K562 (cell line): ENCODE measurements around the gene HCN3. TPM values are rescaled to one million over a fixed set of nuclear protein-coding genes. Genes with fewer than 3 reads are reported as not detected.

ENCODE experiments used
- BACH1 ChIP-seq: fragments of 200-800 bp; sonication (Bioruptor generic); IDR thresholded peaks from 2 replicates; pipeline ENCODE4 v1.6.1; 2016; ENCODE audit warnings: missing genetic modification characterization, missing compliant biosample characterization
- CHD4 ChIP-seq: fragments of 200-600 bp; sonication (generic); IDR thresholded peaks from 3 replicates; pipeline ENCODE4 v1.6.1; 2012; ENCODE audit warnings: low read depth, mild to moderate bottlenecking, mixed read lengths, low read length, inconsistent platforms; ENCODE audit not compliant: insufficient read depth, insufficient replicate concordance, poor library complexity, severe bottlenecking
- E2F4 ChIP-seq: sonication (generic); formaldehyde crosslinking; IDR thresholded peaks from 2 replicates; pipeline ENCODE4 v1.8.0; 2022; ENCODE audit warnings: mild to moderate bottlenecking, low read depth, missing genetic modification reagents
- ELF2 ChIP-seq: fragments of 250-450 bp; sonication (Bioruptor Pico); IDR thresholded peaks from 2 replicates; pipeline ENCODE4 v1.5.0; 2021; ENCODE audit warnings: mild to moderate bottlenecking
- FOXP1 ChIP-seq: sonication (generic); formaldehyde crosslinking; IDR thresholded peaks from 2 replicates; pipeline ENCODE4 v1.8.0; 2022; ENCODE audit warnings: mild to moderate bottlenecking, missing genetic modification reagents
- JUNB ChIP-seq: fragments of 450-650 bp; formaldehyde crosslinking; conservative IDR thresholded peaks from 2 replicates; pipeline ENCODE4 v1.4.0; 2020; ENCODE audit warnings: mild to moderate bottlenecking
- KDM4B ChIP-seq, 2 experiments: fragments of 450-650 bp in 1 of 2; sonication (generic) in 1 of 2; IDR thresholded peaks; 2 replicates each; pipeline ENCODE4 v1.6.1; 2016 to 2017; ENCODE audit warnings: borderline replicate concordance in 2 of 2, antibody characterized with exemption in 1 of 2, low read depth in 1 of 2, mild to moderate bottlenecking in 1 of 2
- NCOA6 ChIP-seq: fragments of 450-650 bp; IDR thresholded peaks from 2 replicates; pipeline ENCODE4 v1.6.1; 2017; ENCODE audit warnings: mild to moderate bottlenecking
- NCOR1 ChIP-seq: fragments of 450-650 bp; IDR thresholded peaks from 2 replicates; pipeline ENCODE4 v1.6.1; 2016; ENCODE audit warnings: mild to moderate bottlenecking, moderate library complexity
- OTX1 ChIP-seq: fragments of 450-650 bp; formaldehyde crosslinking; IDR thresholded peaks from 2 replicates; pipeline ENCODE4 v1.4.0; 2022; ENCODE audit warnings: mild to moderate bottlenecking
- STAT6 ChIP-seq: sonication (generic); formaldehyde crosslinking; IDR thresholded peaks from 2 replicates; pipeline ENCODE4 v1.8.1; 2023; ENCODE audit warnings: mild to moderate bottlenecking, missing genetic modification reagents
- TBP ChIP-seq: optimal IDR thresholded peaks from 2 replicates; pipeline ENCODE3; 2011; ENCODE audit warnings: low read depth, low read length, improper control_type of control experiment
- ZKSCAN3 ChIP-seq: fragments of 250-450 bp; sonication (Bioruptor Pico); IDR thresholded peaks from 2 replicates; pipeline ENCODE4 v1.4.0; 2020
- ZNF146 ChIP-seq: IDR thresholded peaks from one replicate; pipeline ENCODE4 v1.6.1; 2018; ENCODE audit warnings: missing compliant biosample characterization; ENCODE audit not compliant: unreplicated experiment
- ZNF197 ChIP-seq: fragments of 200-800 bp; sonication (Bioruptor generic); IDR thresholded peaks from 2 replicates; pipeline ENCODE4 v1.6.1; 2016; ENCODE audit warnings: low read depth, missing genetic modification characterization, missing compliant biosample characterization
- ZNF280A ChIP-seq: fragments of 450-650 bp; IDR thresholded peaks from 2 replicates; pipeline ENCODE4 v1.6.1; 2018; ENCODE audit warnings: mild to moderate bottlenecking, low read depth; ENCODE audit not compliant: partially characterized antibody
- ZNF3 ChIP-seq: fragments of 250-450 bp; sonication (Bioruptor Pico); IDR thresholded peaks from 2 replicates; pipeline ENCODE4 v1.5.0; 2021; ENCODE audit warnings: mild to moderate bottlenecking, moderate library complexity
- ZNF436 ChIP-seq: fragments of 250-450, 450-650 bp; sonication (Bioruptor Pico); formaldehyde crosslinking; IDR thresholded peaks from 2 replicates; pipeline ENCODE4 v1.7.0; 2020; ENCODE audit warnings: mild to moderate bottlenecking
- ZNF583 ChIP-seq: fragments of 250-450 bp; sonication (Bioruptor Pico); IDR thresholded peaks from 2 replicates; pipeline ENCODE4 v1.4.0; 2020
- ZNF778 ChIP-seq: fragments of 450-650 bp; formaldehyde crosslinking; IDR thresholded peaks from 2 replicates; pipeline ENCODE4 v1.4.0; 2020; ENCODE audit warnings: mild to moderate bottlenecking, moderate library complexity
- ZNF79 ChIP-seq: fragments of 250-450 bp; sonication (Bioruptor Pico); IDR thresholded peaks from 2 replicates; pipeline ENCODE4 v1.4.0; 2020; ENCODE audit warnings: low read depth, mild to moderate bottlenecking, moderate library complexity
- polyA plus RNA-seq, 8 experiments: library from polyadenylated mRNA; depleted of rRNA in 4 of 8; stranded (reverse) in 5 of 8; unstranded in 3 of 8; fragments of >200 nt; fragmentation: Nextera tagmentation in 2 of 8; fragmentation: Illumina TruSeq in 1 of 8; extraction: Ambion mirVana in 2 of 8; extraction: Trizol in 1 of 8; gene quantifications; 2 replicates each; pipeline versions ENCODE4 v1.2.1 to v1.2.3, GENCODE V29; 2011 to 2014; ENCODE audit warnings: inconsistent platforms in 1 of 8, missing spikeins in 1 of 8
- total RNA-seq, 7 experiments: library from RNA; depleted of rRNA in 6 of 7; stranded (reverse); fragments of >200 nt in 6 of 7; fragmentation: Illumina TruSeq in 2 of 7; extraction: Trizol in 2 of 7; gene quantifications; 2 replicates each; pipeline versions ENCODE4 v1.2.1 to v1.2.3, GENCODE V29; 2011 to 2021; ENCODE audit warnings: low replicate concordance in 1 of 7
- TF ChIP-seq, protein P1 (sequence below): fragments of 250-450 bp; sonication (Bioruptor Pico); IDR thresholded peaks from 2 replicates; pipeline ENCODE4 v1.4.0; 2020; ENCODE audit warnings: borderline replicate concordance

The HCN3 gene
- total and polyA plus RNA-seq, 9 of the 15 experiments (the other 6 are each of a cell fraction or from before 2014, with no cell fraction given): 0.91 to 9.7 (median 3.9) TPM

DNA sequence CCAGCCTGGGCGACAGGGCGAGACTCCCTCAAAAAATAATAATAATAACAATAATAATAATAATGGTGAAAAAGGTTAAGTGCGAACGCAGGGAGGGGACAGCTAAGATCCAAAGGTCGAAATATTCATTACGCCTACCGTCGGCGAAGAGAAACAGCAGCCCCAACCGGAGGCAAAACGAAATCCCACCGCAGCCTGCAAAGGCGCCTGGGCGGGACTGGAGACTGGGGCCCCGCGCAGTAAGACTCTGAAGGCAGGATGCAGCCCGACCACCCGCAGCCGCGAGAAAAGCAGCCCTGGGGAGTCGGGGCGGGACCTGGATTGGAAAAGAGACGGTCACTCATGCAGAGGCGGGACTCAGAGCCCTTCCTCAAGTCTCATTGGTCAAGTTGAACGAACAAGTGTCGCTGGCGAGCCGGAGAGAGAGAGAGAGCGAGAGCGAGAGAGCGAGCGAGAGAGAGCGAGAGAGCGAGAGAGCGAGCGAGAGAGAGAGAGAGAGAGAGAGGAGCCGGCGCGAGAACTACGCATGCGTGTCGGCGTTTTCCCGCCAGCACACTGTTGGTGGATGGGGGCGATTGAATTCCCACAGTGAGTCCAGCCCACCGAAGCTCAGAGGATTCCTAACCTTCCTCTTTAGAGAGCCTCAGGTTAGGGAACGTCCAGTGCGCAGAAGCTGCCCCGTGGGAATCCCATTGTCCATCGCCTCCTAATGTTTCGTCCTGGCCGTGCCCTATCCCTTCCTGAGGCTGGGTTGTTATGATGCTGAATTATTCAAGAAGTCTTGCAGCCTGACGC lies 32.7 kb upstream of the HCN3 start (continued):
- TF ChIP-seq TBP: peak; percentile 88
- TF ChIP-seq CHD4: no peak
- TF ChIP-seq E2F4: peak; percentile 96
- peak in 1 of 2 experiments; percentile 56; a peak in 1 of 4 replicates for TF ChIP-seq KDM4B (IDR thresholded peaks at IDR 0.05; ENCODE audit: borderline replicate concordance in 2 of 2, low read depth in 1 of 2)
- no peak for TF ChIP-seq ZNF583 (CRISPR knock-in tag)
- TF ChIP-seq, protein P1, sequence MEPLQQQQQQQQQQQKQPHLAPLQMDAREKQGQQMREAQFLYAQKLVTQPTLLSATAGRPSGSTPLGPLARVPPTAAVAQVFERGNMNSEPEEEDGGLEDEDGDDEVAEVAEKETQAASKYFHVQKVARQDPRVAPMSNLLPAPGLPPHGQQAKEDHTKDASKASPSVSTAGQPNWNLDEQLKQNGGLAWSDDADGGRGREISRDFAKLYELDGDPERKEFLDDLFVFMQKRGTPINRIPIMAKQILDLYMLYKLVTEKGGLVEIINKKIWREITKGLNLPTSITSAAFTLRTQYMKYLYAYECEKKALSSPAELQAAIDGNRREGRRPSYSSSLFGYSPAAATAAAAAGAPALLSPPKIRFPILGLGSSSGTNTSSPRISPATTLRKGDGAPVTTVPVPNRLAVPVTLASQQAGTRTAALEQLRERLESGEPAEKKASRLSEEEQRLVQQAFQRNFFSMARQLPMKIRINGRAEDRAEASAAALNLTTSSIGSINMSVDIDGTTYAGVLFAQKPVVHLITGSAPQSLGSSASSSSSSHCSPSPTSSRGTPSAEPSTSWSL (CRISPR knock-in tag): no peak; the same call in 1 of the 2 replicates
- no peak for TF ChIP-seq ZNF280A
- TF ChIP-seq ZNF146 (CRISPR knock-in tag): no peak
- TF ChIP-seq BACH1: no peak
- no peak for TF ChIP-seq NCOA6
- no peak for TF ChIP-seq ZNF3 (CRISPR knock-in tag)
- TF ChIP-seq ZKSCAN3 (CRISPR knock-in tag): no peak
- 0 out of 2 replicates have a peak, but pooled peaks have one; percentile 57 for TF ChIP-seq STAT6 (CRISPR knock-in tag)
- 0 out of 2 replicates have a peak, but pooled peaks have one; percentile 30 for TF ChIP-seq ZNF79 (CRISPR knock-in tag)
- TF ChIP-seq ELF2 (CRISPR knock-in tag): no peak
- no peak for TF ChIP-seq ZNF778 (CRISPR knock-in tag)
- TF ChIP-seq JUNB: no peak
- TF ChIP-seq NCOR1: peak; percentile 91
- no peak for TF ChIP-seq ZNF436
- TF ChIP-seq OTX1 (CRISPR knock-in tag): peak; percentile 99
- peak; percentile 96 for TF ChIP-seq FOXP1 (CRISPR knock-in tag)
- TF ChIP-seq ZNF197 (CRISPR knock-in tag): peak; percentile 94
